Hepatocyte (in vitro differentiated cells): Measurements from ENCODE around the gene PTPRN2. TPM values are rescaled to one million over a fixed set of nuclear protein-coding genes. Genes with fewer than 3 reads are reported as not detected.

Source experiments
- DNase-seq: peaks from one replicate; pipeline ENCODE4 v3.0.0-alpha.2; 2016; ENCODE audit warnings: low spot score
- H2AFZ ChIP-seq: fragments of 200-600 bp; sonication (generic); 2 replicates; pipeline ENCODE4 v1.6.0; 2016; ENCODE audit warnings: antibody characterized with exemption, mild to moderate bottlenecking
- H3K27ac ChIP-seq: fragments of 200-600 bp; sonication (generic); 2 replicates; pipeline ENCODE4 v1.5.1; 2016; ENCODE audit warnings: mild to moderate bottlenecking
- H3K27me3 ChIP-seq: fragments of 200-600 bp; sonication (generic); 2 replicates; pipeline ENCODE4 v1.6.1; 2016
- H3K36me3 ChIP-seq: fragments of 200-600 bp; sonication (generic); replicated peaks from 2 replicates; pipeline ENCODE4 v1.5.1; 2016; ENCODE audit warnings: low read depth; ENCODE audit not compliant: insufficient read depth
- H3K4me1 ChIP-seq: fragments of 200-600 bp; sonication (generic); 2 replicates; pipeline ENCODE4 v1.5.1; 2016; ENCODE audit warnings: mild to moderate bottlenecking, moderate library complexity; ENCODE audit not compliant: insufficient read depth
- H3K4me2 ChIP-seq: fragments of 200-600 bp; sonication (generic); 2 replicates; pipeline ENCODE4 v1.6.0; 2016
- H3K4me3 ChIP-seq: fragments of 200-600 bp; sonication (generic); 2 replicates; pipeline ENCODE4 v1.5.1; 2016; ENCODE audit warnings: mild to moderate bottlenecking
- H3K79me2 ChIP-seq: fragments of 200-600 bp; sonication (generic); 2 replicates; pipeline ENCODE4 v1.6.0; 2017; ENCODE audit warnings: mild to moderate bottlenecking
- H3K9me2 ChIP-seq: fragments of 200-600 bp; sonication (generic); replicated peaks from 2 replicates; pipeline ENCODE4 v1.6.0; 2017; ENCODE audit warnings: mild to moderate bottlenecking; ENCODE audit not compliant: insufficient read depth
- H3K9me3 ChIP-seq: fragments of 200-600 bp; sonication (generic); 2 replicates; pipeline ENCODE4 v1.5.1; 2016; ENCODE audit warnings: low read depth, mild to moderate bottlenecking
- H4K20me1 ChIP-seq: fragments of 200-600 bp; sonication (generic); 2 replicates; pipeline ENCODE4 v1.6.0; 2016; ENCODE audit warnings: mild to moderate bottlenecking; ENCODE audit not compliant: insufficient read depth, poor library complexity, severe bottlenecking
- CTCF ChIP-seq: fragments of 200-600 bp; sonication (generic); IDR thresholded peaks from 2 replicates; pipeline ENCODE4 v1.5.1; 2016; ENCODE audit warnings: antibody characterized with exemption, mild to moderate bottlenecking; ENCODE audit not compliant: poor library complexity
- EZH2 ChIP-seq: fragments of 200-600 bp; sonication (generic); IDR thresholded peaks from 2 replicates; pipeline ENCODE4 v1.6.1; 2016; ENCODE audit warnings: antibody characterized with exemption, mild to moderate bottlenecking, borderline replicate concordance
- EZH2phosphoT487 ChIP-seq: fragments of 200-600 bp; sonication (generic); IDR thresholded peaks from one replicate; pipeline ENCODE4 v1.6.1; 2018; ENCODE audit warnings: antibody characterized with exemption, mild to moderate bottlenecking, low read depth, moderate library complexity; ENCODE audit not compliant: unreplicated experiment, severe bottlenecking
- WGBS: methylation state at CpG from one replicate; pipeline ENCODE4 v1.1.6; 2016; ENCODE audit warnings: low lambda C conversion rate; ENCODE audit errors: missing lambda C conversion rate; 5-methylcytosine and 5-hydroxymethylcytosine counted together
- polyA plus RNA-seq: library from polyadenylated mRNA; unstranded; fragments of >200 nt; fragmentation: Nextera tagmentation; extraction: Ambion mirVana; gene quantifications from 2 replicates; pipeline ENCODE4 v1.2.1, GENCODE V29; 2016
- total RNA-seq: library from RNA; depleted of rRNA; stranded (reverse); fragments of >200 nt; gene quantifications from 2 replicates; pipeline ENCODE4 v1.2.3, GENCODE V29; 2014

The PTPRN2 gene
- total and polyA plus RNA-seq, 2 experiments from 2014 or later, result 2.1 to 3.3 TPM

- Histone ChIP-seq H2AFZ (no peak overlapping the region), H3K4me2 (no peak overlapping the region), H3K9me3 (no peaks in the 10 kb centered on the region), H4K20me1 (no peaks in the 10 kb centered on the region), H3K36me3 (no peaks in the 10 kb centered on the region), H3K4me3 (no peak overlapping the region), H3K27me3 (no peaks in the 10 kb centered on the region), H3K4me1 (no peaks in the 10 kb centered on the region), H3K79me2 (no peaks in the 10 kb centered on the region), H3K27ac (no peak overlapping the region), H3K9me2 (no peaks in the 10 kb centered on the region)
- DNase-seq, result no peak
- 92% methylated on average over 13 of the region's 15 CpGs for WGBS
- TF ChIP-seq EZH2phosphoT487 (no peak), EZH2 (no peak), CTCF (no peak)
Observed at GRCh38 chr7:158126661-158127060, 461.0 kb downstream of the PTPRN2 start.

GRCh38 chr7:158125721-158126120 is 461.9 kb downstream of the PTPRN2 start:
- H3K79me2 ChIP-seq, result no peaks in the 10 kb centered on the region
- DNase-seq, result no peak
- TF ChIP-seq CTCF (no peak), EZH2phosphoT487 (no peak), EZH2 (no peak)
- H3K4me1 ChIP-seq, result no peaks in the 10 kb centered on the region
- no peaks in the 10 kb centered on the region for H3K27me3 ChIP-seq
- no peaks in the 10 kb centered on the region for H3K36me3 ChIP-seq
- H2AFZ ChIP-seq, result no peak overlapping the region
- H3K9me2 ChIP-seq, result no peaks in the 10 kb centered on the region
- 91% methylated on average over 17 of the region's 22 CpGs for WGBS
- H4K20me1 ChIP-seq, result no peaks in the 10 kb centered on the region
- no peak overlapping the region for H3K27ac ChIP-seq
- H3K4me2 ChIP-seq, result no peak overlapping the region
- H3K9me3 ChIP-seq, result no peaks in the 10 kb centered on the region
- H3K4me3 ChIP-seq, result no peak overlapping the region

- no peaks in the 10 kb centered on the region for H3K27me3 ChIP-seq
- no peaks in the 10 kb centered on the region for H3K9me3 ChIP-seq
- H2AFZ ChIP-seq, result no peak overlapping the region
- H3K79me2 ChIP-seq, result no peaks in the 10 kb centered on the region
- WGBS, result 92% methylated on average over 8 of the region's 17 CpGs
- no peak for DNase-seq
- TF ChIP-seq EZH2, result no peak
- no peak for TF ChIP-seq EZH2phosphoT487
- TF ChIP-seq CTCF, result no peak
- no peaks in the 10 kb centered on the region for H3K4me1 ChIP-seq
- H3K4me2 ChIP-seq, result no peak overlapping the region
- H4K20me1 ChIP-seq, result no peaks in the 10 kb centered on the region
- H3K9me2 ChIP-seq, result no peaks in the 10 kb centered on the region
- H3K36me3 ChIP-seq, result no peaks in the 10 kb centered on the region
- no peak overlapping the region for H3K27ac ChIP-seq
- H3K4me3 ChIP-seq, result no peak overlapping the region
Observed at GRCh38 chr7:158125091-158125490, 462.5 kb downstream of the PTPRN2 start.

GRCh38 chr7:158124671-158125079 is 462.9 kb downstream of the PTPRN2 start:
- H3K4me3 ChIP-seq, result no peak overlapping the region
- H3K36me3 ChIP-seq, result no peaks in the 10 kb centered on the region
- H3K9me3 ChIP-seq, result no peaks in the 10 kb centered on the region
- no peaks in the 10 kb centered on the region for H3K79me2 ChIP-seq
- no peak overlapping the region for H3K27ac ChIP-seq
- TF ChIP-seq EZH2phosphoT487 (no peak), EZH2 (no peak), CTCF (no peak)
- H3K9me2 ChIP-seq, result no peaks in the 10 kb centered on the region
- no peaks in the 10 kb centered on the region for H3K27me3 ChIP-seq
- no peak overlapping the region for H3K4me2 ChIP-seq
- 88% methylated on average over 14 of the region's 14 CpGs for WGBS
- no peaks in the 10 kb centered on the region for H4K20me1 ChIP-seq
- H2AFZ ChIP-seq, result no peak overlapping the region
- no peaks in the 10 kb centered on the region for H3K4me1 ChIP-seq
- no peak for DNase-seq
